GM18505 (cell line): ENCODE results near the gene SARM1.
A peak's percentile ranks its signal among the peaks of the same experiment; 100 is the strongest.

Source experiments
- ATAC-seq: cut with Tn5 transposase; IDR thresholded peaks from one replicate; pipeline ENCODE4 v1.9.1; 2021; ENCODE audit not compliant: unreplicated experiment
- POLR2A ChIP-seq: IDR thresholded peaks from 4 replicates; pipeline ENCODE4 v1.6.1; 2011; ENCODE audit warnings: borderline replicate concordance; ENCODE audit not compliant: insufficient read depth, insufficient read length; ENCODE audit errors: extremely low read depth

Gene SARM1

GRCh38 chr17:28369684-28370034, 1.8 kb upstream of the SARM1 start:
- no peak for TF ChIP-seq POLR2A
- no peak for ATAC-seq

DNA sequence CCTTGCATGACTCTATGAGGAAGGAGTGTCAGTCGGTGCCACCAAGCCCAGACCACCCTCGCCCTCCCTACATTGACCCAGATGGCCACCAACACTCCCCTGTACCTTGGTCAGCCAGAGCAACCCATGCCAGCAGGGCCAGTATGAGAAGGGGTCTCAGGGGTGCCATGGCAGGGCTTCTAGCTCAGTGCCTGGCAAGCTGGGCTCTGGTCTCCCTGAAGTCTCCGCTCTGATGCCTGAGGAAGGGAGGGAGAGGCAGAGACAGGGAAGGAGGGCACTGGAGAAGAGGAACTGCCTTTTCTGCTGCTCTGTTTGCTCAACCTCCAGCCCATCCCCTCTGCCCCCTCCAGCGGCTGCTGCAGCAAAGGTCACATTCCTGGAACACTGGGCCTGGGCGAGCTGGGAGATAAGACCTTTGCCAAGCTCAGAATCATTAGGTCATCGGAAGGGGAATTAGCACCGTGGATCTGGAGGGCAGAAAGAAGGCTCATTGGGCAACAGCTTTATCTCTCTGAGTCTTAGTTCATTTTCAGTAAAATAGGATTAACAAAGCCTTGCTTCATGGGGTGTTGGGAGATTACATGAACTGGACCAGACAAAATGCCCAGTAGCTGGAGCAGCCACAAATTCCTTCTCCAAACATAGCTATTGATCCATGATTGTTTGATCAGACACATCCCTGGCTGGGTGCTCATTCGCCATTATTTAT, 1.3 kb upstream of the SARM1 start, which contains the start of gene VTN:
TSS of gene VTN (minus strand) at position 273 of the 709 bp plus-strand sequence. CDS start at position 169, 104 bp downstream.
- no peak for ATAC-seq

GRCh38 chr17:28370744-28371103, 770 bp upstream of the SARM1 start:
- TF ChIP-seq POLR2A: no peak
- ATAC-seq: no peak

More for the DNA sequence above, 1.3 kb upstream of the SARM1 start, which contains the start of gene VTN:
- no peak for TF ChIP-seq POLR2A

DNA sequence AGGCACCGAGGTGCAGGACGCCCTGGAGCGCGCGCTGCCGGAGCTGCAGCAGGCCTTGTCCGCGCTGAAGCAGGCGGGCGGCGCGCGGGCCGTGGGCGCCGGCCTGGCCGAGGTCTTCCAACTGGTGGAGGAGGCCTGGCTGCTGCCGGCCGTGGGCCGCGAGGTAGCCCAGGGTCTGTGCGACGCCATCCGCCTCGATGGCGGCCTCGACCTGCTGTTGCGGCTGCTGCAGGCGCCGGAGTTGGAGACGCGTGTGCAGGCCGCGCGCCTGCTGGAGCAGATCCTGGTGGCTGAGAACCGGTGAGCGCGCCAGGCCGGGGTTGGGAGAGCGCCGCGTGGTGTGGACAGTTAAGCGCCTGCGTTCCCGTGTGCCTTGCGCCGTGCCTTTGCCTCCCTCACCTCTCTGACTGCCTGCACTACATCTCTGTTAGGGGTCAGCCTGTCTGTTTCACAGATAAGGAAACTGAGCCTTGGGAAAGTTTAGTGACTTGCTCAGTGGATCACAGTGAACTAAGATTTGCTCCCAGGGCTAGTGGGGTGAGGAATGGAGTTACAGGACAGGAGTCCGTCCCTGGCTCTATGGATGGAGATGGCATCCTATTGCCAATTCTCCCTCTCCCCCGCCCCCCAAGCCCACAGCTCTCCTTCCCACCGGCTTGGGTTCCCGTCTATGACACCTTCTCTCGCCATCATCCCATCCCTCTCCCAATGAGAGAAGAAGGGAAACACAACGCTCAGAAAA, 880 bp downstream of the SARM1 start:
- no peak for TF ChIP-seq POLR2A
- ATAC-seq: no peak

- TF ChIP-seq POLR2A: no peak
- no peak for ATAC-seq
Measured at GRCh38 chr17:28372945-28373274, 1.4 kb downstream of the SARM1 start.

GRCh38 chr17:28379814-28380801, 8.6 kb downstream of the SARM1 start:
- no peak for TF ChIP-seq POLR2A
- no peak for ATAC-seq

DNA sequence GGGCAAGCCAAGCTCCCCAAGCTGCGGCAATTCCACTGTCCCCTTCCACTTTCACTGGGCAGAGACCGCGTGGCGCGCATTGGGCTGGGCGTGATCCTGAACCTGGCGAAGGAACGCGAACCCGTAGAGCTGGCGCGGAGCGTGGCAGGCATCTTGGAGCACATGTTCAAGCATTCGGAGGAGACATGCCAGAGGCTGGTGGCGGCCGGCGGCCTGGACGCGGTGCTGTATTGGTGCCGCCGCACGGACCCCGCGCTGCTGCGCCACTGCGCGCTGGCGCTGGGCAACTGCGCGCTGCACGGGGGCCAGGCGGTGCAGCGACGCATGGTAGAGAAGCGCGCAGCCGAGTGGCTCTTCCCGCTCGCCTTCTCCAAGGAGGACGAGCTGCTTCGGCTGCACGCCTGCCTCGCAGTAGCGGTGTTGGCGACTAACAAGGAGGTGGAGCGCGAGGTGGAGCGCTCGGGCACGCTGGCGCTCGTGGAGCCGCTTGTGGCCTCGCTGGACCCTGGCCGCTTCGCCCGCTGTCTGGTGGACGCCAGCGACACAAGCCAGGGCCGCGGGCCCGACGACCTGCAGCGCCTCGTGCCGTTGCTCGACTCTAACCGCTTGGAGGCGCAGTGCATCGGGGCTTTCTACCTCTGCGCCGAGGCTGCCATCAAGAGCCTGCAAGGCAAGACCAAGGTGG, 9.8 kb downstream of the SARM1 start:
- ATAC-seq: no peak
- TF ChIP-seq POLR2A: no peak

- ATAC-seq: peak; percentile 65
- TF ChIP-seq POLR2A: peak; percentile 74
Measured at GRCh38 chr17:28384281-28385036, 13.0 kb downstream of the SARM1 start.

DNA sequence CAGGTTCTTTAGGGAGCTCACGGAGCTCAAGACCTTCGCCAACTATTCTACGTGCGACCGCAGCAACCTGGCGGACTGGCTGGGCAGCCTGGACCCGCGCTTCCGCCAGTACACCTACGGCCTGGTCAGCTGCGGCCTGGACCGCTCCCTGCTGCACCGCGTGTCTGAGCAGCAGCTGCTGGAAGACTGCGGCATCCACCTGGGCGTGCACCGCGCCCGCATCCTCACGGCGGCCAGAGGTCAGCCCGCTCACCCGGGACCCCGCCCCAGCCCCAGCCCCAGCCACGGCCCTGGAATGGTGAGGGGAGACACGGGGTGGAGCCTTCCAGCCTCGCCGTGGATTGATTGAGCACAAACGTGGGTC, 13.5 kb downstream of the SARM1 start:
- TF ChIP-seq POLR2A: no peak
- no peak for ATAC-seq

GRCh38 chr17:28385406-28385805, 13.9 kb downstream of the SARM1 start:
- ATAC-seq: no peak
- no peak for TF ChIP-seq POLR2A

DNA sequence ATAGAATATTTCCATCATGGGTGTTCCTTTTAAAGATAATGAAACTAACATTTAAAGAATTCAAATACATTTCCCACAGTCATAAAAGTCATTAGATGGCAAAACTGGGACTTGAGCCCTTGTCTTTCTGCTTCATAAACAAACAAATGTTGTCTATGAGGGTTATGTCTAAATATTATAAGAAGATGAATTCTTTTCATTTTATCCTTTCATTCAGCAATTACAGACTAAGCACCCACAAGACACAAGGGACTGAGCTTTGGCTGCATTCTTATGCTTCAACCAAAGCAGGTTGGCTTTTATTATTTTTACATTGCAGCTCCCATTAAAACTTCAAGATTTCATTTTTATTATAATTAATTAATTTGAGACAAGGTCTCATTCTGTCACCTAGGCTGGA, 14.9 kb downstream of the SARM1 start:
- TF ChIP-seq POLR2A: no peak
- ATAC-seq: no peak

DNA sequence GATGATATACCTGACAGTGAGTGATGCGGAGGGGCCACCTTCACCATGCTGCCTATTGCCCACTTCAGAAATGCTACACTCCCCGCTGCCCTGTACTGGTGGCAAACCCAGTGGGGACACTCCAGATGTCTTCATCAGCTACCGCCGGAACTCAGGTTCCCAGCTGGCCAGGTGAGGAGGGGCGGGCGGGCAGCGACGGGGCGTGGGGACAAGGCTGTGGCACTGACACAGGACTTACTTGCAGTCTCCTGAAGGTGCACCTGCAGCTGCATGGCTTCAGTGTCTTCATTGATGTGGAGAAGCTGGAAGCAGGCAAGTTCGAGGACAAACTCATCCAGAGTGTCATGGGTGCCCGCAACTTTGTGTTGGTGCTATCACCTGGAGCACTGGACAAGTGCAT, 16.6 kb downstream of the SARM1 start:
- TF ChIP-seq POLR2A: no peak
- no peak for ATAC-seq

GRCh38 chr17:28390141-28390540, 18.6 kb downstream of the SARM1 start:
- no peak for ATAC-seq
- TF ChIP-seq POLR2A: no peak

- TF ChIP-seq POLR2A: no peak
- no peak for ATAC-seq
Measured at GRCh38 chr17:28390563-28390962, 19.1 kb downstream of the SARM1 start.
